Astrocyte (in vitro differentiated cells and primary cell): ENCODE measurements around the gene TUT1. TPM values are rescaled to one million over a fixed set of nuclear protein-coding genes. Genes with fewer than 3 reads are reported as not detected.

Source experiments
- DNase-seq: peaks from one replicate; pipeline ENCODE4 v3.0.0-alpha.2; 2010; ENCODE audit warnings: low read depth
- FAIRE-seq: peaks from 2 replicates; lab custom pipeline; 2011; peaks lifted over from hg19 to GRCh38; lab: Jason Lieb, UNC
- H2AFZ ChIP-seq: 2 replicates; pipeline ENCODE4 v1.6.0; 2012; ENCODE audit warnings: low read depth, low read length, inconsistent platforms
- H3K27ac ChIP-seq: 2 replicates; pipeline ENCODE4 v1.5.1; 2011; ENCODE audit warnings: low read depth, low read length, inconsistent platforms
- H3K27me3 ChIP-seq: 2 replicates; pipeline ENCODE4 v1.6.0; 2011; ENCODE audit warnings: low read length, inconsistent platforms; ENCODE audit not compliant: insufficient read depth
- H3K36me3 ChIP-seq: 2 replicates; pipeline ENCODE4 v1.5.1; 2011; ENCODE audit warnings: low read length, inconsistent platforms; ENCODE audit not compliant: insufficient read depth
- H3K4me1 ChIP-seq: 2 replicates; pipeline ENCODE4 v1.5.1; 2011; ENCODE audit warnings: low read length, inconsistent platforms; ENCODE audit not compliant: insufficient read depth
- H3K4me2 ChIP-seq: 2 replicates; pipeline ENCODE4 v1.6.0; 2012; ENCODE audit warnings: low read length, inconsistent platforms
- H3K4me3 ChIP-seq: 2 replicates; pipeline ENCODE4 v1.5.1; 2011; ENCODE audit warnings: low read depth, mild to moderate bottlenecking, low read length, inconsistent platforms; ENCODE audit not compliant: insufficient read depth
- H3K79me2 ChIP-seq: 2 replicates; pipeline ENCODE4 v1.6.0; 2012; ENCODE audit warnings: mild to moderate bottlenecking, low read length, inconsistent platforms; ENCODE audit not compliant: insufficient read depth
- H3K9ac ChIP-seq: 2 replicates; pipeline ENCODE4 v1.6.0; 2012; ENCODE audit warnings: mild to moderate bottlenecking, low read length, inconsistent platforms
- H3K9me3 ChIP-seq: 2 replicates; pipeline ENCODE4 v1.5.1; 2012; ENCODE audit warnings: low read depth, mild to moderate bottlenecking, low read length, inconsistent platforms; ENCODE audit not compliant: insufficient read depth
- H4K20me1 ChIP-seq: 2 replicates; pipeline ENCODE4 v1.6.0; 2012; ENCODE audit warnings: low read length, inconsistent platforms; ENCODE audit not compliant: insufficient read depth
- H3K27ac Mint-ChIP-seq: one replicate; pipeline ENCODE4 v1.8.0; 2021; ENCODE audit warnings: mild to moderate bottlenecking, mixed read lengths; ENCODE audit not compliant: unreplicated experiment
- H3K27me3 Mint-ChIP-seq: one replicate; pipeline ENCODE4 v1.8.0; 2021; ENCODE audit warnings: low read depth, mixed read lengths; ENCODE audit not compliant: unreplicated experiment
- H3K36me3 Mint-ChIP-seq: one replicate; pipeline ENCODE4 v1.8.0; 2021; ENCODE audit warnings: low read depth, mixed read lengths; ENCODE audit not compliant: unreplicated experiment
- H3K4me1 Mint-ChIP-seq: one replicate; pipeline ENCODE4 v1.8.0; 2021; ENCODE audit warnings: low read depth, mixed read lengths; ENCODE audit not compliant: unreplicated experiment
- H3K4me3 Mint-ChIP-seq: one replicate; pipeline ENCODE4 v1.8.0; 2021; ENCODE audit warnings: mild to moderate bottlenecking, moderate library complexity, mixed read lengths; ENCODE audit not compliant: unreplicated experiment
- H3K9me3 Mint-ChIP-seq: one replicate; pipeline ENCODE4 v1.8.0; 2021; ENCODE audit warnings: mild to moderate bottlenecking, mixed read lengths; ENCODE audit not compliant: unreplicated experiment
- EZH2 ChIP-seq: IDR thresholded peaks from 2 replicates; pipeline ENCODE4 v1.6.1; 2012; ENCODE audit warnings: mild to moderate bottlenecking, low read length, inconsistent platforms; ENCODE audit not compliant: insufficient read depth
- total RNA-seq: library from RNA; stranded (reverse); gene quantifications from 2 replicates; pipeline ENCODE4 v1.2.1, GENCODE V29; 2021
- TF ChIP-seq, protein P1 (sequence below): IDR thresholded peaks from 2 replicates; pipeline ENCODE4 v1.5.1; 2011; ENCODE audit warnings: low read depth, mild to moderate bottlenecking, inconsistent platforms, low read length, moderate library complexity; ENCODE audit not compliant: insufficient read depth

The TUT1 gene
- total RNA-seq, 1 donor from 2014 or later = 18.3 TPM

DNA sequence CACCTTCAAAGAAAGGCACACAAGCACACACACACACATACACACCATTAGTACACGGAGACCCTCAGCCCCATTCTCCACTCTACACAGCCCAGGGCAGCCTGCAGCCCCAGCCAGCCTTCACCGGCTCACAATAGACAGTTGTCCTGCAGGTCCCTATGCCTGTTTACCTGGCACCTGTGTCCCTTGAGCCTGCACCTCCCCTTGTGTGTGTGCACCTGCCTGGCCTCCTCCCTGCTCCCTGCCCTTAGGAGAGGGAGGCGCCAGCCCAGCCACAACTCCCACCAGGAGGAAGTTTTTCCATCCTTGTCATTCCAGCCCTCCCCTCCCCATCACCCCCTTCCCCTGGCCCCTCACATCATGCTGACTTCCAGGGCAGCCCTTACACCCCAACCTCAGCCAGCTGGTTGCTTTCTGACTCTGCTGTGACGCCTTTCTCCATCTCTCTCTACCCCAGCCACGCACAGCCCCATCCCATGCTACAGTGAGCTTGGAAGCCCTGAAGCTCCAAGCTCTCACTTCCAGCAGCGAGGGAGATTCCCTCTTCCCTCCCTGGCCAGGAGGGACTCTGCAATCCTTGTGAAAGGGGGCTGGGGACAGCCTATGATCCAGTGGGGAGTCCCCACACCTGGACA, 49.1 kb downstream of the TUT1 start:
- Histone ChIP-seq H3K36me3 (no peaks in the 10 kb centered on the region), H3K9me3 (no peaks in the 10 kb centered on the region), H2AFZ (no peak overlapping the region), H3K4me1 (peaks cover 62% of the 10 kb centered on the region), H4K20me1 (peaks cover 80% of the 10 kb centered on the region), H3K9ac (peak overlapping the region; percentile 91), H3K79me2 (peaks cover 94% of the 10 kb centered on the region), H3K4me2 (peak overlapping the region; percentile 90), H3K27me3 (no peaks in the 10 kb centered on the region), H3K27ac (peak overlapping the region; percentile 33), H3K4me3 (peak overlapping the region; percentile 95)
- Mint-ChIP-seq H3K4me3 (peak overlapping the region; percentile 94), H3K27ac (peak overlapping the region; percentile 79), H3K27me3 (no peaks in the 10 kb centered on the region), H3K36me3 (no peaks in the 10 kb centered on the region), H3K4me1 (peaks cover 50% of the 10 kb centered on the region), H3K9me3 (no peaks in the 10 kb centered on the region)
- DNase-seq (no peak), FAIRE-seq (no peak)
- TF ChIP-seq, protein P1, sequence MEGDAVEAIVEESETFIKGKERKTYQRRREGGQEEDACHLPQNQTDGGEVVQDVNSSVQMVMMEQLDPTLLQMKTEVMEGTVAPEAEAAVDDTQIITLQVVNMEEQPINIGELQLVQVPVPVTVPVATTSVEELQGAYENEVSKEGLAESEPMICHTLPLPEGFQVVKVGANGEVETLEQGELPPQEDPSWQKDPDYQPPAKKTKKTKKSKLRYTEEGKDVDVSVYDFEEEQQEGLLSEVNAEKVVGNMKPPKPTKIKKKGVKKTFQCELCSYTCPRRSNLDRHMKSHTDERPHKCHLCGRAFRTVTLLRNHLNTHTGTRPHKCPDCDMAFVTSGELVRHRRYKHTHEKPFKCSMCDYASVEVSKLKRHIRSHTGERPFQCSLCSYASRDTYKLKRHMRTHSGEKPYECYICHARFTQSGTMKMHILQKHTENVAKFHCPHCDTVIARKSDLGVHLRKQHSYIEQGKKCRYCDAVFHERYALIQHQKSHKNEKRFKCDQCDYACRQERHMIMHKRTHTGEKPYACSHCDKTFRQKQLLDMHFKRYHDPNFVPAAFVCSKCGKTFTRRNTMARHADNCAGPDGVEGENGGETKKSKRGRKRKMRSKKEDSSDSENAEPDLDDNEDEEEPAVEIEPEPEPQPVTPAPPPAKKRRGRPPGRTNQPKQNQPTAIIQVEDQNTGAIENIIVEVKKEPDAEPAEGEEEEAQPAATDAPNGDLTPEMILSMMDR = no peak
- no peak for TF ChIP-seq EZH2

DNA sequence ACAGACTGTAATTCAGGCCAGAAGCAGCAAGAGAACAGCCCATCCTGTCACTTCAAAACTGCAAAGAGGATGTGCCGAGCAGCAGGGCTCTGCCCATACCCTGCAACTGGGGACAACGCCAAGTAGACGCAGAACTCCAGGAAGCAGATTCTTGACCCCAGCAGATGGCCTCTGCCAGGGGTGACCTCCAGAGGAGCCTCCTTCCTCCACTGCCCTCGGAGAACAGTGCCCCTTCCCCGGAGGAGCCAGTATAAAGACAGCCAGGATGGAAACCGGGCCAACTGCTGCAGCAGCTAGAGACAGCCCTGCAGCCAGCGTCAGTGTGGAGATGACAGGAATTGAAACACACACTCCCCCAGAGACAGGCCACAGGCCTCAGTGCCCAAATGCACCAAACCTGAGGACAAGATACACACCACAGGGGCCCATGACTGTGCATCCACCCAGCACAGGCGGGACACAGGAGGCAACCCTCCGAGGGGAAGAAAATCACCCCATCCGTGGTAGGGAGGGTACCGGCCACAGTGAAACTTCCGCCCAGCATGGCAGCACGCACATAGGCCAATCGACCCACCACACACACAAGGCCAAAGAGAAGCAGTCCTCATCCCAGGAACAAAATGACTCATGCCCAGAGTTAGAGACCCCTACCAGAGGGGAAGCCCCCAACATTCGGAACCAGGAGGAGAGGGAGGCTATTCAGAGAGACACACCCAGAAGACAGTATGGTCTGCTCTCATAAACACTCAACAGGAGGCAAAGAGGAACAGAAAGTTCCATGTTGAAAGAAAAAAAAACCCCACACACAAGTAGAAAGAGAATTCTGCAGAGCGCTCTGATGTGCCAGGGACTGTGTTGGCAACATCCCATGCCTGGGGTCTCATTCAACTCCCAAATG, 50.3 kb downstream of the TUT1 start:
- Mint-ChIP-seq H3K27me3 (no peaks in the 10 kb centered on the region), H3K4me3 (peak overlapping the region; percentile 94), H3K36me3 (peaks cover 4% of the 10 kb centered on the region), H3K27ac (no peak overlapping the region), H3K9me3 (no peaks in the 10 kb centered on the region), H3K4me1 (peaks cover 57% of the 10 kb centered on the region)
- Histone ChIP-seq H3K4me3 (peak overlapping the region; percentile 35), H3K36me3 (no peaks in the 10 kb centered on the region), H3K9me3 (no peaks in the 10 kb centered on the region), H3K27ac (peak overlapping the region; percentile 21), H3K27me3 (no peaks in the 10 kb centered on the region), H4K20me1 (peaks cover 90% of the 10 kb centered on the region), H3K4me1 (peaks cover 58% of the 10 kb centered on the region), H3K9ac (peak overlapping the region; percentile 91), H3K79me2 (peaks cover 99% of the 10 kb centered on the region), H3K4me2 (peak overlapping the region; percentile 90), H2AFZ (no peak overlapping the region)
- no peak for DNase-seq
- FAIRE-seq = no peak
- TF ChIP-seq EZH2 = no peak
- TF ChIP-seq, protein P1 = no peak
